Nephron (organoid): Measurements from ENCODE around the gene FGFBP3.
A peak's percentile ranks its signal among the peaks of the same experiment; 100 is the strongest.
"Not testable (repeated sequence)": the region's sequence is repeated elsewhere in the genome, so short reads cannot be mapped to it uniquely, and the experiment has no call there.

ENCODE experiments used
- H3K27ac Mint-ChIP-seq, 3 experiments: 2 replicates each; pipeline ENCODE4 v1.8.0; 2020; ENCODE audit warnings: mixed read lengths in 3 of 3, mild to moderate bottlenecking in 2 of 3, moderate library complexity in 1 of 3
- H3K27me3 Mint-ChIP-seq: 2 replicates; pipeline ENCODE4 v1.8.0; 2021; ENCODE audit warnings: low read depth, mild to moderate bottlenecking, moderate library complexity, mixed read lengths
- H3K36me3 Mint-ChIP-seq: 2 replicates; pipeline ENCODE4 v1.8.0; 2020; ENCODE audit warnings: low read depth, mixed read lengths
- H3K4me1 Mint-ChIP-seq: 2 replicates; pipeline ENCODE4 v1.8.0; 2020; ENCODE audit warnings: mixed read lengths
- H3K4me3 Mint-ChIP-seq, 3 experiments: 2 replicates each; pipeline ENCODE4 v1.8.0; 2020; ENCODE audit warnings: mild to moderate bottlenecking in 3 of 3, mixed read lengths in 3 of 3, moderate library complexity in 2 of 3
- H3K9me3 Mint-ChIP-seq: 2 replicates; pipeline ENCODE4 v1.8.0; 2020; ENCODE audit warnings: mixed read lengths
- CTCF ChIP-seq, 3 experiments: fragments of 200-600 bp; sonication (generic); IDR thresholded peaks; one replicate each; pipeline ENCODE4 v1.5.0; 2021; ENCODE audit warnings: antibody characterized with exemption in 3 of 3; ENCODE audit not compliant: unreplicated experiment in 3 of 3

FGFBP3 gene

GRCh38 chr10:91896212-91896756, 13.0 kb downstream of the FGFBP3 start:
- H3K4me1 Mint-ChIP-seq = no peaks in the 10 kb centered on the region
- no peaks in the 10 kb centered on the region for H3K36me3 Mint-ChIP-seq
- no peaks in the 10 kb centered on the region for H3K9me3 Mint-ChIP-seq
- no peaks in the 10 kb centered on the region for H3K27me3 Mint-ChIP-seq
- H3K27ac Mint-ChIP-seq = no peak overlapping the region
- H3K4me3 Mint-ChIP-seq = no peak overlapping the region
- TF ChIP-seq CTCF (IDR thresholded peaks at IDR 0.05; ENCODE audit: unreplicated experiment in 3 of 3) = no peak

GRCh38 chr10:91894261-91894685, 15.0 kb downstream of the FGFBP3 start:
- not testable (repeated sequence) for H3K27ac Mint-ChIP-seq

GRCh38 chr10:91893051-91893450, 16.2 kb downstream of the FGFBP3 start:
- Mint-ChIP-seq H3K27me3 (no peaks in the 10 kb centered on the region), H3K4me3 (no peak overlapping the region), H3K4me1 (peaks cover 5% of the 10 kb centered on the region), H3K36me3 (no peaks in the 10 kb centered on the region), H3K27ac (no peak overlapping the region), H3K9me3 (no peaks in the 10 kb centered on the region)
- TF ChIP-seq CTCF (IDR thresholded peaks at IDR 0.05; ENCODE audit: unreplicated experiment in 3 of 3) = no peak

More at GRCh38 chr10:91894261-91894685, 15.0 kb downstream of the FGFBP3 start:
- H3K36me3 Mint-ChIP-seq, H3K9me3 Mint-ChIP-seq, H3K27me3 Mint-ChIP-seq, H3K4me3 Mint-ChIP-seq, H3K4me1 Mint-ChIP-seq: not testable (repeated sequence)

GRCh38 chr10:91891125-91892001, 17.9 kb downstream of the FGFBP3 start:
- no peaks in the 10 kb centered on the region for H3K36me3 Mint-ChIP-seq
- no peak for TF ChIP-seq CTCF (IDR thresholded peaks at IDR 0.05; ENCODE audit: unreplicated experiment in 3 of 3)

GRCh38 chr10:91887272-91888076, 21.8 kb downstream of the FGFBP3 start:
- peaks cover 47% of the 10 kb centered on the region for H3K4me1 Mint-ChIP-seq
- H3K9me3 Mint-ChIP-seq = no peaks in the 10 kb centered on the region
- TF ChIP-seq CTCF (IDR thresholded peaks at IDR 0.05; ENCODE audit: unreplicated experiment in 3 of 3) = no peak
- H3K27ac Mint-ChIP-seq = peak overlapping the region; percentile 93 to 98 (median 94)
- H3K4me3 Mint-ChIP-seq = peak overlapping the region; percentile 85 to 93 (median 90)
- no peaks in the 10 kb centered on the region for H3K27me3 Mint-ChIP-seq
- no peaks in the 10 kb centered on the region for H3K36me3 Mint-ChIP-seq

More at GRCh38 chr10:91891125-91892001, 17.9 kb downstream of the FGFBP3 start:
- Mint-ChIP-seq H3K4me3 (no peak overlapping the region), H3K27ac (no peak overlapping the region), H3K4me1 (peaks cover 18% of the 10 kb centered on the region), H3K27me3 (no peaks in the 10 kb centered on the region), H3K9me3 (no peaks in the 10 kb centered on the region)

- Mint-ChIP-seq H3K27ac (peak overlapping the region; percentile 93 to 98 (median 94)), H3K36me3 (no peaks in the 10 kb centered on the region), H3K4me3 (peak overlapping the region; percentile 85 to 93 (median 90)), H3K27me3 (no peaks in the 10 kb centered on the region), H3K4me1 (peaks cover 47% of the 10 kb centered on the region), H3K9me3 (no peaks in the 10 kb centered on the region)
- TF ChIP-seq CTCF (IDR thresholded peaks at IDR 0.05; ENCODE audit: unreplicated experiment in 3 of 3) = no peak
These were observed 22.4 kb downstream of the FGFBP3 start for GRCh38 chr10:91886954-91887271.
